Mucosa of stomach (tissue), 1 donor: ENCODE measurements around the gene PPY.
"Not testable (repeated sequence)": the region's sequence is repeated elsewhere in the genome, so short reads cannot be mapped to it uniquely, and the experiment has no call there.

Experiments used
- H3K27me3 ChIP-seq: one replicate; pipeline ENCODE4 v1.7.0; 2013; ENCODE audit warnings: mild to moderate bottlenecking, low read length; ENCODE audit not compliant: control insufficient read depth, insufficient read depth
- H3K36me3 ChIP-seq: one replicate; pipeline ENCODE4 v1.7.0; 2013; ENCODE audit warnings: low read length; ENCODE audit not compliant: control insufficient read depth, insufficient read depth
- H3K4me1 ChIP-seq: one replicate; pipeline ENCODE4 v1.7.0; 2013; ENCODE audit warnings: mild to moderate bottlenecking, low read length; ENCODE audit not compliant: control insufficient read depth, insufficient read depth
- H3K4me3 ChIP-seq: one replicate; pipeline ENCODE4 v1.7.0; 2013; ENCODE audit warnings: low read length
- H3K9ac ChIP-seq: one replicate; pipeline ENCODE4 v1.7.0; 2013; ENCODE audit warnings: mild to moderate bottlenecking, low read length, moderate library complexity
- H3K9me3 ChIP-seq: one replicate; pipeline ENCODE4 v1.7.0; 2013; ENCODE audit warnings: mild to moderate bottlenecking, low read length, moderate library complexity; ENCODE audit not compliant: control insufficient read depth
- donor health status: Pancreatic carcinoma.

Gene PPY

GRCh38 chr17:43976963-43977837 is 34.9 kb upstream of the PPY start:
- no peaks in the 10 kb centered on the region for H3K36me3 ChIP-seq
- H3K9me3 ChIP-seq: no peaks in the 10 kb centered on the region
- H3K27me3 ChIP-seq: peaks cover 57% of the 10 kb centered on the region
- no peak overlapping the region for H3K9ac ChIP-seq
- H3K4me1 ChIP-seq: no peaks in the 10 kb centered on the region
- no peak overlapping the region for H3K4me3 ChIP-seq

- Histone ChIP-seq H3K4me1 (no peaks in the 10 kb centered on the region), H3K9ac (no peak overlapping the region), H3K36me3 (no peaks in the 10 kb centered on the region), H3K9me3 (no peaks in the 10 kb centered on the region), H3K4me3 (no peak overlapping the region), H3K27me3 (peaks cover 45% of the 10 kb centered on the region)
These were observed 33.6 kb upstream of the PPY start for GRCh38 chr17:43975898-43976297.

GRCh38 chr17:43974382-43975266 is 32.3 kb upstream of the PPY start:
- Histone ChIP-seq H3K27me3 (peaks cover 39% of the 10 kb centered on the region), H3K4me3 (no peak overlapping the region), H3K9ac (no peak overlapping the region), H3K9me3 (no peaks in the 10 kb centered on the region), H3K36me3 (no peaks in the 10 kb centered on the region), H3K4me1 (no peaks in the 10 kb centered on the region)

GRCh38 chr17:43972444-43973212 is 30.4 kb upstream of the PPY start:
- not testable (repeated sequence) for H3K36me3 ChIP-seq, H3K4me3 ChIP-seq, H3K9me3 ChIP-seq, H3K9ac ChIP-seq, H3K4me1 ChIP-seq
- H3K27me3 ChIP-seq: peaks cover 27% of the 10 kb centered on the region

GRCh38 chr17:43971436-43971835 is 29.2 kb upstream of the PPY start:
- not testable (repeated sequence) for H3K4me3 ChIP-seq, H3K4me1 ChIP-seq, H3K36me3 ChIP-seq, H3K9ac ChIP-seq, H3K9me3 ChIP-seq
- peaks cover 16% of the 10 kb centered on the region for H3K27me3 ChIP-seq

- Histone ChIP-seq H3K4me3 (no peak overlapping the region), H3K4me1 (no peaks in the 10 kb centered on the region), H3K27me3 (peaks cover 16% of the 10 kb centered on the region), H3K9me3 (no peaks in the 10 kb centered on the region), H3K36me3 (no peaks in the 10 kb centered on the region), H3K9ac (no peak overlapping the region)
These were observed 28.1 kb upstream of the PPY start for GRCh38 chr17:43970366-43970765.

- Histone ChIP-seq H3K9me3 (no peaks in the 10 kb centered on the region), H3K4me3 (no peak overlapping the region), H3K36me3 (no peaks in the 10 kb centered on the region), H3K27me3 (peaks cover 4% of the 10 kb centered on the region), H3K4me1 (no peaks in the 10 kb centered on the region), H3K9ac (no peak overlapping the region)
These were observed 25.1 kb upstream of the PPY start for GRCh38 chr17:43967251-43967875.

- Histone ChIP-seq H3K36me3 (no peaks in the 10 kb centered on the region), H3K4me3 (no peak overlapping the region), H3K9ac (no peak overlapping the region), H3K4me1 (no peaks in the 10 kb centered on the region), H3K9me3 (no peaks in the 10 kb centered on the region), H3K27me3 (peaks cover 8% of the 10 kb centered on the region)
These were observed 24.0 kb upstream of the PPY start for GRCh38 chr17:43966276-43966675.

- no peaks in the 10 kb centered on the region for H3K9me3 ChIP-seq
- H3K27me3 ChIP-seq: peaks cover 4% of the 10 kb centered on the region
- no peak overlapping the region for H3K4me3 ChIP-seq
- no peak overlapping the region for H3K9ac ChIP-seq
- H3K4me1 ChIP-seq: no peaks in the 10 kb centered on the region
- no peaks in the 10 kb centered on the region for H3K36me3 ChIP-seq
These were observed 20.2 kb upstream of the PPY start for GRCh38 chr17:43962479-43962878.

GRCh38 chr17:43961954-43962353 is 19.7 kb upstream of the PPY start:
- no peaks in the 10 kb centered on the region for H3K9me3 ChIP-seq
- no peaks in the 10 kb centered on the region for H3K36me3 ChIP-seq
- H3K4me3 ChIP-seq: no peak overlapping the region
- H3K27me3 ChIP-seq: peaks cover 4% of the 10 kb centered on the region
- no peak overlapping the region for H3K9ac ChIP-seq
- H3K4me1 ChIP-seq: no peaks in the 10 kb centered on the region

- H3K4me1 ChIP-seq, H3K36me3 ChIP-seq, H3K9ac ChIP-seq, H3K9me3 ChIP-seq, H3K27me3 ChIP-seq, H3K4me3 ChIP-seq: not testable (repeated sequence)
These were observed 19.0 kb upstream of the PPY start for GRCh38 chr17:43961292-43961691.
